ENCODE results near the gene PSD4.

PSD4 gene

GRCh38 chr2:113173542-113174375 is at the start of gene PSD4:
PSD4 (plus strand) TSS chr2:113173971; CDS start chr2:113182457, 8,486 bp downstream.
- DNase-seq (ENCODE audit: low read depth, low spot score): no peak

GRCh38 chr2:113124181-113124961 is 49.4 kb upstream of the PSD4 start:
- no peak for DNase-seq (ENCODE audit: low read depth, low spot score)

- no peak for DNase-seq (ENCODE audit: low read depth, low spot score)
These were observed 48.6 kb upstream of the PSD4 start for GRCh38 chr2:113124984-113125855.

DNA sequence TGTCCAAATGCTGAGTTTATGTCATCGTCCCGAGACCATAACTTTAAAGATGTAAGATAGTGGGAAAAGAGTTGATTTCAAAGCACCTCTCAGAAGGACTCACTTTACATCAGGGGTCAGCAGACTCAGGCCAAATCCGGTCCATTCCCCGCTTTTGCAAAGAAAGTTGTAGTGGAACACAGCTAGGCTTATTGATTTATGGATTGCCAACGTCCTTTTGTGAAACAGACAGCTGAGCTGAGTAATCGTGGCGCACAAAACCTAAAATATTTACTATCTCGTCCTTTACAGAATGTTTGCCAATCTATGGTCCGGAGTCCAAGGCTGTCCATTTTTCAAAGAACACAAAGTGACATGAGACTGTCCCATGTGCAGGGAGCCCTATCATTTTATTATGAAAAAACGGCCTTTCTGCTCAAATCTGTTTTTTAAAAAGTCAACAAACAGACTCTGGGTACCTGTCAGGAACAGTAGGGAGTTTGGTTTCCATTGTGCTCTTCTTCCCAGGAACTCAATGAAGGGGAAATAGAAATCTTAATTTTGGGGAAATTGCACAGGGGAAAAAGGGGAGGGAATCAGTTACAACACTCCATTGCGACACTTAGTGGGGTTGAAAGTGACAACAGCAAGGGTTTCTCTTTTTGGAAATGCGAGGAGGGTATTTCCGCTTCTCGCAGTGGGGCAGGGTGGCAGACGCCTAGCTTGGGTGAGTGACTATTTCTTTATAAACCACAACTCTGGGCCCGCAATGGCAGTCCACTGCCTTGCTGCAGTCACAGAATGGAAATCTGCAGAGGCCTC is 46.7 kb upstream of the PSD4 start, which contains the start of gene IL1RN:
TSS of gene IL1RN (plus strand) at position 754 of the 801 bp plus-strand sequence. CDS start at position 781, 27 bp downstream.
- DNase-seq (ENCODE audit: low read depth, low spot score): no peak

GRCh38 chr2:113127646-113128570 is 45.9 kb upstream of the PSD4 start:
- DNase-seq (ENCODE audit: low read depth, low spot score): no peak

DNA sequence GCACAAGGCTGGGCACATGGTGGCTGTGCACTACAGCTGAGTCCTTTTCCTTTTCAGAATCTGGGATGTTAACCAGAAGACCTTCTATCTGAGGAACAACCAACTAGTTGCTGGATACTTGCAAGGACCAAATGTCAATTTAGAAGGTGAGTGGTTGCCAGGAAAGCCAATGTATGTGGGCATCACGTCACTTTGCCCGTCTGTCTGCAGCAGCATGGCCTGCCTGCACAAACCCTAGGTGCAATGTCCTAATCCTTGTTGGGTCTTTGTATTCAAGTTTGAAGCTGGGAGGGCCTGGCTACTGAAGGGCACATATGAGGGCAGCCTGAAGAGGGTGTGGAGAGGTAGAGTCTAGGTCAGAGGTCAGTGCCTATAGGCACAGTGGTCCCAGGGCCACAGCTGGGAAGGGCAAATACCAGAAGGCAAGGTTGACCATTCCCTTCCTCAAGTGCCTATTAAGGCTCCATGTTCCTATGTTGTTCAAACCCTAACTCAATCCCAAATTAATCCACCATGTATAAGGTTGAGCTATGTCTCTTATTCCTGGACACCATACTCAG is 44.2 kb upstream of the PSD4 start:
- no peak for DNase-seq (ENCODE audit: low read depth, low spot score)

GRCh38 chr2:113131352-113132185 is 42.2 kb upstream of the PSD4 start:
- DNase-seq (ENCODE audit: low read depth, low spot score): no peak

- no peak for DNase-seq (ENCODE audit: low read depth, low spot score)
These were observed 41.3 kb upstream of the PSD4 start for GRCh38 chr2:113132414-113133021.

DNA sequence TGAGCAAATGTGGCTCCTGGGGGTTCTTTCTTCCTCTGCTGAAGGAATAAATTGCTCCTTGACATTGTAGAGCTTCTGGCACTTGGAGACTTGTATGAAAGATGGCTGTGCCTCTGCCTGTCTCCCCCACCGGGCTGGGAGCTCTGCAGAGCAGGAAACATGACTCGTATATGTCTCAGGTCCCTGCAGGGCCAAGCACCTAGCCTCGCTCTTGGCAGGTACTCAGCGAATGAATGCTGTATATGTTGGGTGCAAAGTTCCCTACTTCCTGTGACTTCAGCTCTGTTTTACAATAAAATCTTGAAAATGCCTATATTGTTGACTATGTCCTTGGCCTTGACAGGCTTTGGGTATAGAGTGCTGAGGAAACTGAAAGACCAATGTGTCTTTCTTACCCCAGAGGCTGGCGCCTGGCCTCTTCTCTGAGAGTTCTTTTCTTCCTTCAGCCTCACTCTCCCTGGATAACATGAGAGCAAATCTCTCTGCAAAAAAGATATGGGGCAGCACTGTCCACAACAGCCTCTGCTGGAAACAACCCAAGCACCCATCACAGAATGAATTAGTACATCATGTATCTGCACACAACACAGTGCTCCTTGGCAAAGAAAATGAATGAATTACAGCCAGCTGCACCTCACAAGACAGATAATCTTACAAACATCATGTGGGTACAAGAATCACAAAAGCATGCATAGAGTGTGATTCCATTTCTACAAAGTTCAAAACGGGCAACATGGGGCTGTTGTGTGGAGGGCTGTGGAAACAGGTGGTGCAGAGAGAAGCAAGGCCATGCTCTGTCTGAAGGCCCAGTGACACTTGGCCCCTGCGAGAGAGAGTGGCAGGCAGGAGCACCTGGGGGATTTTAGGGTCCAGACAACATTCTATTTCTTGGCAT is 39.8 kb upstream of the PSD4 start:
- DNase-seq (ENCODE audit: low read depth, low spot score): no peak

GRCh38 chr2:113134717-113135116 is 39.1 kb upstream of the PSD4 start:
- no peak for DNase-seq (ENCODE audit: low read depth, low spot score)

GRCh38 chr2:113135317-113135716 is 38.5 kb upstream of the PSD4 start:
- no peak for DNase-seq (ENCODE audit: low read depth, low spot score)

DNA sequence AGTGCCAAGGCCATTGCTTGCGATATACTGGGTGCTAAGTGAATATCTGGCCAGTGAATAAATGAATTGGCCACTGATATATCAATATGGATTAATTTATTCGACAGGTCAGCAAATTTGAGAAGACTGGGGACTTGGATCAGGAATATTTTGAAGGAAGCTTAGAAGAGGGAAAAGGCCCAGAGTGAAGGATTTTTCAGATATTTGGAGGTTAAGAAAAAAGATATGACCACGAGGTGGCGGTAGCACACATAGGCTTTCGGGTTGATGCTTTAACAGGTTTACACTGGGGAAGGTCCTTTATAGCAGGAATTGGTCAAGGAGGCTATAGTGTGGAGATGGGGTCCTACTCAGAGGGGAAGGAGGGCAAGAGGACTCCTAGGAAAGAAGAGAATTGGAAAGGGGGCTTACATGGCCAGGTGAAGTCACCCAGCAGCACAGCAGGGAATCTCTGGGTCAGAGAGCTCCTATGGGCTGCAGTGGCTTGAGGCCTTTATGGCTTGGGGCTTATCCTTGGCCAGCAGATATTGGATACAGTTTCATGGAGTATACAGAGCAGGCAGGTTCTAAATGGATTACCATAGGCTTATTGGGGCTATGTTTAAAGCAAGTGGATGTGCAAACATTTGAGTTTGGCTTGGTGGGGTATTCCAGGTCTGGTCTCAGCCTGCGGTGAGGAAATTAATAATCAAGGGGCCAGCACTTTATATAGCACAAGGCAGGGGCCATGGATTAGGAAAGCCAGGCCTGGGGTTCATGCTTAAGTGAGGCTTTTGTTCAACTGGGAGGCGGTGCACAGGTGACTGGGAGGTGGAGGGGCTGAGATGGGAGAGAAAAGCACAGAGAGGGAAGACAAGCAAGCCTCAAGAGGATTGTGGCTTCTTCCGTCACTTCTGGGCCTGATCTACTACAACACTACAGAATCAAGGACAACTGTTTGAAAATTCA is 36.7 kb upstream of the PSD4 start:
- DNase-seq (ENCODE audit: low read depth, low spot score): no peak

GRCh38 chr2:113137827-113138226 is 35.9 kb upstream of the PSD4 start:
- DNase-seq (ENCODE audit: low read depth, low spot score): no peak

DNA sequence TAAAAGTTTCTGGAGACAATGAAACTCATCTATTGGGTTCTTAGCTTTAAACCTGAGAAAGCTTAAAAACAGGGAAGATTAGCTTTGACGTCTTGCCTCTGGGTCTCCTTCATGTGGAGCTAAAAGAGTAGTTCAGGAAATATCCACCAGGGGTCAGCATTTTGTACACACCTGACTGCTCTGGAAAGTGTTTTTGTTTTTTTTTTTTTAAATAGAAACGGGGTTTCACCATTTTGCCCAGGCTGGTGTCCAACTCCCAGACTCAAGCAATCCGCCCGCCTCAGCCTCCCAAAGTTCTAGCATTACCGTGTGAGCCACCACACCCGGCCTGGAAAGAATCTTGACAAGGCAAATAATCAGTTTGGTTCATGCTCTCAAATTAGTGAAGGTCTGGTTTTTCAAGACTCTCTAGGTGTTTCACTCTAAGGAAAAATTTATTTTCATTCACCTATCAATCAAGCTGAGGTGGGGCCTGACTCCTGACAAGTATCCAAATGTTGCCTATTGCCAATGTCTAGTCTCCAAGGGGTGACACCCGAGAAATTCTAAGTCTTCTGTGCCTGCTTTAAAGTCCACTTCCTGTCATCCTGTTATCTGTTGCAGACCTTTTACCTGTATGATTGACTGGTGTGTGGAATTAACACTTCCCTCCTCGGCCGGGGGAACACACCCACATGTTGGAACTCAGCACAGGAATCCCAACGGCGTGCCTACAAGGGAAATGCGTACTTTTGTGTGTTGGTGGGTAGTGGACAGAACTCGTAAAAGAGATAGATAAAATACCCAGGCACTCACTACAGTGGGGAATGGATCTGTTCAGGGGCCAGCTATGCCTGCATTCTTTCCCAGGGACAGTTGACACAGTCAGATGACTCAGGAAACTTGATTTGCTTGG is 35.1 kb upstream of the PSD4 start:
- DNase-seq (ENCODE audit: low read depth, low spot score): no peak

DNA sequence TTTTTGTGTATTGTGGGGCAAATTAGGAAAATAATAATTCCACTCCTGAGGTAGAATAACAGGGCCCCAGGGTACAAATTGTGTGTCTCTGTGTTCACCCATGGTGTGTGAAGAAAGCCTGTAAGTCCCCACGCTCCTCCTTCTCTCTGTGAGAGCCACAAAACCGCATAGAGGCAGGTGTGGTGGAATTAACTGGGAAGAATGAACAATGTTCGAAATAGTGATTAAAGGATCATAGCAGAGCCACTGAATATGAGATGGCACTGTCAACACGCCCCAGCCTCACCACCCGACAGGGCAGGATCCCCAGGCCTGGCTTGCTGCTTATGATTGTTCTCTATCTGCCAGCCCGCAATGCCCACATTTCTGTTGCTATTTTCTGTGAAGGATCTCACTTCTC is 32.3 kb upstream of the PSD4 start:
- no peak for DNase-seq (ENCODE audit: low read depth, low spot score)
